Heart right ventricle (tissue), 16 donors: Measurements from ENCODE around the gene TENM4. TPM values are rescaled to one million over a fixed set of nuclear protein-coding genes. Genes with fewer than 3 reads are reported as not detected.

Experiments
- ATAC-seq, 8 donors: fragments of 200-7000 bp; cut with Tn5 transposase; one replicate each; pipeline ENCODE4 v1.9.1; 2020; ENCODE audit warnings: mild to moderate bottlenecking in 8 of 8, moderate library complexity in 8 of 8, moderate number of reproducible peaks in 1 of 8
- DNase-seq, 2 donors: peaks; one replicate each; pipeline ENCODE4 v3.0.0-alpha.2; 2020
- H3K27ac ChIP-seq, 10 donors: fragments of 200-600 bp; sonication (generic) in 2 of 10; one replicate each; pipeline versions ENCODE4 v1.5.0 to v1.8.0; 2020 to 2022; ENCODE audit warnings: mild to moderate bottlenecking in 3 of 10
- H3K27me3 ChIP-seq, 7 donors: fragments of 200-600 bp; one replicate each; pipeline ENCODE4 v1.8.0; 2021 to 2022; ENCODE audit warnings: mild to moderate bottlenecking in 2 of 7
- H3K36me3 ChIP-seq, 9 donors: fragments of 200-600 bp; sonication (generic) in 1 of 9; one replicate each; pipeline versions ENCODE4 v1.5.0 to v1.8.0; 2020 to 2022; ENCODE audit warnings: mild to moderate bottlenecking in 2 of 9
- H3K4me1 ChIP-seq, 9 donors: fragments of 200-600 bp; sonication (generic) in 1 of 9; one replicate each; pipeline versions ENCODE4 v1.5.0 to v1.8.0; 2020 to 2022; ENCODE audit warnings: mild to moderate bottlenecking in 4 of 9
- H3K4me3 ChIP-seq, 10 donors: fragments of 200-600 bp; sonication (generic) in 2 of 10; one replicate each; pipeline versions ENCODE4 v1.5.0 to v1.8.0; 2020 to 2022; ENCODE audit warnings: mild to moderate bottlenecking in 7 of 10, moderate library complexity in 2 of 10
- H3K9me3 ChIP-seq, 11 donors: fragments of 200-600 bp in 10 of 11; sonication (generic) in 2 of 11; one replicate each; pipeline versions ENCODE4 v1.5.0 to v1.8.0; 2013 to 2022; ENCODE audit warnings: mild to moderate bottlenecking in 2 of 11, control low read depth in 1 of 11, moderate library complexity in 1 of 11
- CTCF ChIP-seq, 9 donors: fragments of 200-600 bp; sonication (generic) in 2 of 9; IDR thresholded peaks; one replicate each; pipeline versions ENCODE4 v1.5.0 to v1.8.0; 2021 to 2022; ENCODE audit warnings: antibody characterized with exemption in 9 of 9, mild to moderate bottlenecking in 5 of 9, moderate library complexity in 1 of 9
- WGBS, 2 donors: extraction: QIAGEN DNeasy Blood & Tissue Kit; methylation state at CpG; one replicate each; pipeline ENCODE4 v1.1.7; 2013; ENCODE audit warnings: inconsistent platforms in 1 of 2; 5-methylcytosine and 5-hydroxymethylcytosine counted together
- intact Hi-C, 10 donors: fragments of 100-400 bp; cut with DNase I; formaldehyde crosslinking; loops; one replicate each; pipeline versions ENCODE4 v1.11.1 to v1.14.2; 2022
- polyA plus RNA-seq, 2 donors: library from polyadenylated mRNA; stranded (reverse); fragments of 200-250 nt; gene quantifications; one replicate each; pipeline ENCODE4 v1.2.3, GENCODE V29; 2013
- total RNA-seq, 10 donors: library from RNA; stranded (reverse); fragmentation: NEBNext Ultra II Directional in 3 of 10; extraction: Animal tissue kit (Norgen Biotek cat#: 25700) in 3 of 10; gene quantifications; one replicate each; pipeline versions ENCODE4 v1.2.1 to v1.2.4, GENCODE V29; 2021 to 2023
- donor health status: Arrhythmogenic right ventricular cardiomyopathy.
- donor health status: ischemic (EF 13 %, LVEDD 7.1; RV severe dilation, severe dysfunction).
- donor health status: healthy with polysubstance abuse.
- donor health status: DM: no; HTN: yes; CAD: no.
- donor health status: DM: no; HTN: no; CAD: no.
- donor health status: ischemic (EF 25% LVEDD 6.9; RV normal size, moderate dysfunction).
- donor health status: ischemic (EF 25% LVEDD 5.7; RV mildly dilated, moderate dysfunction).
- donor health status: healthy.
- donor health status: DM: yes; HTN: yes; CAD: no.
- donor health status: Ischemic cardiomyopathy.
- donor health status: ischemic (EF 35%, LVEDD 5.7; RV mildly dilated, moderate dysfunction).
- donor health status: nonischemic (EF 11% LVEDD 7.7; RV severe dilation, severe dysfunction).
- donor health status: DM: yes; HTN: yes; CAD: no.
- donor health status: PGD.
- donor health status: ischemic (EF 29% LVEDD 5.4; RV normal size, mild dysfunction).
- donor health status: nonischemic (EF 23%, LVEDD 6.1; RV moderate dilation, normal function).

Gene TENM4
- total and polyA plus RNA-seq, 12 donors = 0.10 to 3.6 (median 0.91) TPM

DNA sequence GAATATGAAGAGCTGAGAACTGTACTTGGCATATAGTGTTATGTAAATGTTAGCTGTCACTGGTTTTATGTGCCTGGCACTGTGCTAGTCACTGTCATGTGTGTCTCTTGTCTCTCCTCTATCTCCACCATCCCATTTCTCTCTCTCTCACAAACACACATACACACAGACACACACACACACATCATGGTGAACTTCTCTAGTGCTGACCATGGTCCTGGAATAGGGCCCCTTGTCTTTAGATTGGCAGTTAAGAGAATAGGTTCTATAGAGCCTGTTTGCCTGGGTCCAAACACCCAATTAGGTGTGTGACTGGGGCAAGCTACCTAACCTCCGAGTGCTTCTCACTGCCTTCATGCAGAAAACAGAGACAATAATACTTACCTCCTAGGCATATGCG, 756.5 kb downstream of the TENM4 start:
- no peak for ATAC-seq
- Histone ChIP-seq H3K36me3 (no peaks in the 10 kb centered on the region), H3K4me1 (no peaks in the 10 kb centered on the region), H3K4me3 (no peak overlapping the region), H3K27me3 (no peaks in the 10 kb centered on the region), H3K27ac (no peak overlapping the region), H3K9me3 (no peaks in the 10 kb centered on the region)
- WGBS, 2 donors = 93 to 94% methylated on average over 2 of the region's 2 CpGs
- TF ChIP-seq CTCF (IDR thresholded peaks at IDR 0.05) = no peak
- intact Hi-C loops = no loop called here
- no peak for DNase-seq

DNA sequence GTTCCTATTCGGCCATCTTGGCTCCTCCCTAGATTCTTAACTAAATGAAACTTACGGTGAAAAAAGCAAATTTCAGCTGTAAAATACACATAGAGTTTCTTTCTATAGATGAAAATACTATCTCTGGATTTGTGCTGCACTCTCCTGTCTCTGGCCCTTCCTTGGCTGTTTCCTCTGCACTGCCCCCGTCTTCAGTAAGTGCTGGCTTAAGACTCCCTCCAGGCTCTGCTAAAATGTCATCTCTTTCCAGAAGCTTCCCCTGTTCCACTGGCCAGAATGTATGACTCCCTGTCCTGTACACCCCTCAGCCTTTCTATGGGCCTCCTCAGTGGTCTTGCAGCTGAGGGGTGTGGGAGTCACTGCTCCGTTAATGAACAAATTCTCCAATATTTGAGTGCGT, 757.1 kb downstream of the TENM4 start:
- DNase-seq = no peak
- WGBS, 2 donors = 84 to 94% methylated on average over 5 of the region's 5 CpGs

DNA sequence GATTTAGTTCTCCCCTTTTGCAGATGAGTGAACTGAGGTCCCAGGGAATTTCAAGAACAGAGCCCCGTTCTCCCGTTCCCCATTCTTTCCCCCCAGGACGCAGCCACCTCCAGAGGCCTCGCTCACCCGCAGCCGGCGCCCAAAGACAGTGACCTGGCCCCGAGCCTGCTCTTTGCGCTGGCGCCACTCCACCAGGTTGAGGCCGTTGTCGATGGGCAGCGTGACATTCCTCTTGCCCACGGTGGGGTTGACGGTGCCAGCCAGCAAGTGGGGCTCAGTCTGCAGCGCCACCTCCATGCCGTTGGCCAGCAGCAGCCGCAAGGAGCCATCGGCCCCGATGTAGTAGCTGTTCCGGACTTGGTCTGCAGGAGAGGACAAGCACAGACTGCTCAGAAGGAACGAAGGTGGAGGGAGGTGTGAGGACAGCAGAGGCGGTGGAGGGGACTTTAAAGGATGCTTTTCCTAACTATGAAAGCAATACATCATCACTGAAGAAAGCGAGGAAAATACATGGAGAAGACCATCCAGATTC, 764.7 kb downstream of the TENM4 start:
- Histone ChIP-seq H3K4me3 (no peak overlapping the region), H3K9me3 (no peaks in the 10 kb centered on the region), H3K36me3 (no peaks in the 10 kb centered on the region), H3K27me3 (no peaks in the 10 kb centered on the region), H3K27ac (no peak overlapping the region), H3K4me1 (no peaks in the 10 kb centered on the region)
- no peak for DNase-seq
- ATAC-seq = no peak
- TF ChIP-seq CTCF (IDR thresholded peaks at IDR 0.05) = no peak
- 92 to 94% methylated on average over 24 of the region's 24 CpGs for WGBS, 2 donors
- intact Hi-C loops = no loop called here

More for the DNA sequence above, 757.1 kb downstream of the TENM4 start:
- Histone ChIP-seq H3K27ac (no peak overlapping the region), H3K27me3 (no peaks in the 10 kb centered on the region), H3K36me3 (no peaks in the 10 kb centered on the region), H3K9me3 (no peaks in the 10 kb centered on the region), H3K4me1 (no peaks in the 10 kb centered on the region), H3K4me3 (no peak overlapping the region)
- intact Hi-C loops = no loop called here
- ATAC-seq = no peak
- no peak for TF ChIP-seq CTCF (IDR thresholded peaks at IDR 0.05)

DNA sequence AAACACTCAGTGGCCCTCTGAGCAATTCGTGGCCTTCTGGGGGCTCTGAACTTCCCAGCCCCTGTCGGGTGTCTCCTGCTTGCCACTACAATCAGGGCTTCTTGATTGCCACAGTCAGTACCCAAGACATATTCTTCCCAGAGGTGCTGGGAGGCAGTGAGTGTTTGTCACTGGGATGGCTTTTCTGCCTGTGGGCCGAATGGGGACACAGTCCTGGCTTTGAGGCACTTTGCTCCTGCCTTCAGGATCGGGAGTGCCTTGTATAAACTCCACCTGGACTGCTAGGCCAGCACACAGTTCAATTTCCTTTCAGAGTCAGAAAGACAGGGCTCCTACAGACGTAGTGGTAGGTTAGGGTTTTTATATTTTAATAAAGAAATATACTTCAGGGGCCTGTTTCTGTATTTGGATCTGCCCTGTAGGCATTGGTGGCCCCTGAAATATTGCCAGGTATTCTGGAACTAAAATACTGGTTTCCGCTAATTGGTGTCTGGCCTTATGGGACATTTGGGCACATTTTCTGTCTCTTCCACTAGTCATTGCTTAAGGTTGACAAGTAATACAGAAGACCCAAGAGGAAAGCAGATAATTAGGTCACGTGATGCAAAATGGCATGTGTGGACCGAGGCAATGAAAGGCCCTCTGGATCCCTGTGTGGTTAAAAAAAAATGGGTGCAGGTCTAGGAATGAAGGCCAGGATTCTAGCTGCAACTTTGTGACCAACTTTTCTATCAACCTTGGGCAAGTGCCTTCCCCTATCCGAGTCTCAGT, 767.8 kb downstream of the TENM4 start:
- Histone ChIP-seq H3K4me3 (no peak overlapping the region), H3K27ac (no peak overlapping the region), H3K36me3 (no peaks in the 10 kb centered on the region), H3K27me3 (no peaks in the 10 kb centered on the region), H3K9me3 (no peaks in the 10 kb centered on the region), H3K4me1 (no peaks in the 10 kb centered on the region)
- no peak for TF ChIP-seq CTCF (IDR thresholded peaks at IDR 0.05)
- DNase-seq (no peak), ATAC-seq (no peak)
- intact Hi-C loops = no loop called here
- WGBS, 2 donors = 74 to 80% methylated on average over 9 of the region's 9 CpGs
